NCI-H82 treated with DMSO at 0.1 percent for 48 hours (cell line): ENCODE measurements around the gene ILF3.

Experiments used
- DNase-seq: peaks from one replicate; lab custom pipeline; 2025; ENCODE audit not compliant: unreplicated experiment; lab: John Stamatoyannopoulos, UW

ILF3 gene

GRCh38 chr19:10694706-10695307 is 40.7 kb downstream of the ILF3 start:
- no peak for DNase-seq

- DNase-seq: peak; percentile 84
Observed at GRCh38 chr19:10695401-10696398, 41.6 kb downstream of the ILF3 start.

GRCh38 chr19:10699650-10700335 is 45.6 kb downstream of the ILF3 start:
- DNase-seq: peak; percentile 14

GRCh38 chr19:10701955-10702525 is 47.9 kb downstream of the ILF3 start:
- DNase-seq: peak; percentile 34

- DNase-seq: peak; percentile 80
Observed at GRCh38 chr19:10706990-10707389, 52.8 kb downstream of the ILF3 start.

GRCh38 chr19:10707440-10707839 is 53.3 kb downstream of the ILF3 start:
- no peak for DNase-seq

- DNase-seq: no peak
Observed at GRCh38 chr19:10708291-10708690, 54.1 kb downstream of the ILF3 start.

GRCh38 chr19:10712045-10712444 is 57.9 kb downstream of the ILF3 start:
- no peak for DNase-seq

- no peak for DNase-seq
Observed at GRCh38 chr19:10712754-10713153, 58.6 kb downstream of the ILF3 start.

GRCh38 chr19:10713317-10713716 is 59.2 kb downstream of the ILF3 start:
- no peak for DNase-seq

GRCh38 chr19:10717054-10717355 is 62.9 kb downstream of the ILF3 start:
- DNase-seq: no peak

- DNase-seq: peak; percentile 99
Observed at GRCh38 chr19:10717356-10718204, 63.4 kb downstream of the ILF3 start, which contains the start of gene DNM2. TSS of gene DNM2 (plus strand) at chr19:10718079. CDS start at chr19:10718243, 164 bp downstream.

- DNase-seq: no peak
Observed at GRCh38 chr19:10718205-10719196, 64.4 kb downstream of the ILF3 start.

- DNase-seq: no peak
Observed at GRCh38 chr19:10719466-10719961, 65.4 kb downstream of the ILF3 start.

GRCh38 chr19:10720607-10721125 is 66.5 kb downstream of the ILF3 start:
- no peak for DNase-seq

- no peak for DNase-seq
Observed at GRCh38 chr19:10723591-10723990, 69.4 kb downstream of the ILF3 start.

GRCh38 chr19:10724573-10725071 is 70.5 kb downstream of the ILF3 start:
- DNase-seq: no peak

GRCh38 chr19:10725415-10725814 is 71.3 kb downstream of the ILF3 start:
- DNase-seq: no peak

- no peak for DNase-seq
Observed at GRCh38 chr19:10726268-10726667, 72.1 kb downstream of the ILF3 start.
